Tibial nerve (tissue), 4 donors: ENCODE results near the gene TMEM220. TPM values are rescaled to one million over a fixed set of nuclear protein-coding genes. Genes with fewer than 3 reads are reported as not detected.

Source experiments
- DNase-seq, 2 donors: peaks; one replicate each; pipeline ENCODE4 v3.0.0-alpha.2; 2019; ENCODE audit warnings: low spot score in 2 of 2
- H3K27ac ChIP-seq, 4 donors: fragments of 200-600 bp; sonication (generic) in 3 of 4; one replicate each; pipeline ENCODE4 v1.5.1; 2017 to 2019; ENCODE audit warnings: mild to moderate bottlenecking in 1 of 4
- H3K27me3 ChIP-seq, 2 donors: fragments of 200-600 bp; sonication (generic) in 1 of 2; one replicate each; pipeline versions ENCODE4 v1.5.1 to v1.6.0; 2017 to 2019
- H3K36me3 ChIP-seq, 3 donors: fragments of 200-600 bp; sonication (generic); one replicate each; pipeline ENCODE4 v1.5.1; 2018 to 2019
- H3K4me1 ChIP-seq, 4 donors: fragments of 200-600 bp; sonication (generic) in 3 of 4; one replicate each; pipeline ENCODE4 v1.5.1; 2017 to 2019
- H3K4me3 ChIP-seq, 4 donors: fragments of 200-600 bp; sonication (generic) in 3 of 4; one replicate each; pipeline ENCODE4 v1.5.1; 2017 to 2019; ENCODE audit warnings: mild to moderate bottlenecking in 1 of 4, moderate library complexity in 1 of 4
- H3K9me3 ChIP-seq, 4 donors: fragments of 200-600 bp; sonication (generic) in 3 of 4; one replicate each; pipeline ENCODE4 v1.5.1; 2017 to 2019
- CTCF ChIP-seq, 5 experiments: fragments of 200-600 bp in 3 of 5; fragments of 450-650 bp in 2 of 5; sonication (generic) in 3 of 5; IDR thresholded peaks; one replicate each; pipeline ENCODE4 v1.5.1; 2016 to 2019; ENCODE audit warnings: antibody characterized with exemption in 5 of 5, mild to moderate bottlenecking in 3 of 5, moderate library complexity in 2 of 5
- EP300 ChIP-seq, 2 donors: sonication (generic); formaldehyde crosslinking; IDR thresholded peaks; one replicate each; pipeline ENCODE4 v1.6.1; 2017; ENCODE audit warnings: antibody characterized with exemption in 2 of 2, mild to moderate bottlenecking in 1 of 2
- POLR2A ChIP-seq, 2 donors: fragments of 450-650 bp; IDR thresholded peaks; one replicate each; pipeline ENCODE4 v1.6.1; 2017; ENCODE audit warnings: antibody characterized with exemption in 2 of 2, mild to moderate bottlenecking in 2 of 2, moderate library complexity in 2 of 2
- WGBS, 2 donors: methylation state at CpG; one replicate each; pipeline ENCODE4 v1.1.5; 2018; 5-methylcytosine and 5-hydroxymethylcytosine counted together
- total RNA-seq, 4 donors: library from RNA; depleted of rRNA; stranded (reverse); fragments of >200 nt; gene quantifications; one replicate each; pipeline ENCODE4 v1.1.0, GENCODE V29; 2016

TMEM220 gene
- 1 to 10 TPM; 4.5 to 9.2 (median 8.9) TPM for total RNA-seq

- Histone ChIP-seq H3K36me3 (peaks cover 0 to 27% (median 5%) of the 10 kb centered on the region in 3 donors), H3K27me3 (no peaks in the 10 kb centered on the region), H3K9me3 (no peaks in the 10 kb centered on the region), H3K4me1 (peaks cover 0 to 20% (median 9%) of the 10 kb centered on the region in 4 donors), H3K27ac (peak within 1 kb of the TSS; percentile 86 to 97 (median 95)), H3K4me3 (peak within 1 kb of the TSS; percentile 57 to 87 (median 78))
- TF ChIP-seq POLR2A (IDR thresholded peaks at IDR 0.05) (peak; percentile 36 to 66), EP300 (IDR thresholded peaks at IDR 0.05) (peak in 1 of 2 donors; percentile 86), CTCF (IDR thresholded peaks at IDR 0.05) (peak in 1 of 5 experiments; percentile 17)
- whole genome bisulfite sequencing, 2 donors, result 2 to 8% methylated on average over 43 to 70 of the region's 79 CpGs
- peak; percentile 62 to 64 for DNase-seq
Measured at GRCh38 chr17:10729334-10730193, at the start of gene TMEM220. TSS of gene TMEM220 (minus strand) at chr17:10730023. CDS start at chr17:10729851, 172 bp downstream.

- H3K9me3 ChIP-seq, result peaks cover 0 to 9% (median 2%) of the 10 kb centered on the region in 4 donors
- no peaks in the 10 kb centered on the region for H3K27me3 ChIP-seq
- H3K27ac ChIP-seq, result no peak overlapping the region
- WGBS, 2 donors, result 84 to 87% methylated on average over 2 of the region's 2 CpGs
- no peak for TF ChIP-seq CTCF (IDR thresholded peaks at IDR 0.05)
- no peak for TF ChIP-seq EP300 (IDR thresholded peaks at IDR 0.05)
- no peak for TF ChIP-seq POLR2A (IDR thresholded peaks at IDR 0.05)
- no peaks in the 10 kb centered on the region for H3K36me3 ChIP-seq
- H3K4me1 ChIP-seq, result no peaks in the 10 kb centered on the region
- no peak for DNase-seq
- H3K4me3 ChIP-seq, result no peak overlapping the region
Measured at GRCh38 chr17:10779609-10780008, 49.8 kb upstream of the TMEM220 start.

- Histone ChIP-seq H3K27ac (no peak overlapping the region), H3K9me3 (peaks cover 0 to 9% (median 2%) of the 10 kb centered on the region in 4 donors), H3K36me3 (no peaks in the 10 kb centered on the region), H3K4me3 (no peak overlapping the region), H3K4me1 (peaks cover 0 to 3% (median 0%) of the 10 kb centered on the region in 4 donors), H3K27me3 (no peaks in the 10 kb centered on the region)
- 86 to 91% methylated on average over 6 of the region's 6 CpGs for WGBS, 2 donors
- no peak for DNase-seq
- no peak for TF ChIP-seq POLR2A (IDR thresholded peaks at IDR 0.05)
- TF ChIP-seq CTCF (IDR thresholded peaks at IDR 0.05), result no peak
Measured at GRCh38 chr17:10777890-10778289, 48.1 kb upstream of the TMEM220 start.

- Histone ChIP-seq H3K4me3 (no peak overlapping the region), H3K9me3 (peaks cover 0 to 8% (median 3%) of the 10 kb centered on the region in 4 donors), H3K27ac (no peak overlapping the region), H3K27me3 (no peaks in the 10 kb centered on the region), H3K36me3 (no peaks in the 10 kb centered on the region), H3K4me1 (peaks cover 0 to 4% (median 0%) of the 10 kb centered on the region in 4 donors)
- TF ChIP-seq POLR2A (IDR thresholded peaks at IDR 0.05) (no peak), EP300 (IDR thresholded peaks at IDR 0.05) (no peak), CTCF (IDR thresholded peaks at IDR 0.05) (no peak)
- no peak for DNase-seq
- 88 to 97% methylated on average over 11 of the region's 11 CpGs for WGBS, 2 donors
Measured at GRCh38 chr17:10777131-10777807, 47.4 kb upstream of the TMEM220 start.

GRCh38 chr17:10776381-10776780 is 46.6 kb upstream of the TMEM220 start:
- Histone ChIP-seq H3K9me3 (peaks cover 0 to 12% (median 4%) of the 10 kb centered on the region in 4 donors), H3K27me3 (no peaks in the 10 kb centered on the region), H3K27ac (no peak overlapping the region), H3K4me3 (no peak overlapping the region), H3K36me3 (no peaks in the 10 kb centered on the region), H3K4me1 (peaks cover 0 to 4% (median 0%) of the 10 kb centered on the region in 4 donors)
- TF ChIP-seq POLR2A (IDR thresholded peaks at IDR 0.05) (no peak), CTCF (IDR thresholded peaks at IDR 0.05) (no peak)
- WGBS, 2 donors, result 46 to 49% methylated on average over 2 of the region's 2 CpGs
- no peak for DNase-seq
